ENCODE measurements around the gene CAMK4. TPM values are rescaled to one million over a fixed set of nuclear protein-coding genes. Genes with fewer than 3 reads are reported as not detected.

The CAMK4 gene
- total and polyA plus RNA-seq, 2 experiments from 2014 or later = 4.2 to 7.3 TPM

- TF ChIP-seq REST (IDR thresholded peaks at IDR 0.05; ENCODE audit: unreplicated experiment) (no peak), JUNB (IDR thresholded peaks at IDR 0.05; ENCODE audit: unreplicated experiment) (no peak), ETS1 (IDR thresholded peaks at IDR 0.05) (no peak), ZNF114 (CRISPR knock-in tag; IDR thresholded peaks at IDR 0.05) (no peak), CREB1 (CRISPR knock-in tag; IDR thresholded peaks at IDR 0.05; ENCODE audit: low read depth) (no peak), STAT1 (IDR thresholded peaks at IDR 0.05; ENCODE audit: unreplicated experiment) (no peak)
- TF ChIP-seq, protein P1, sequence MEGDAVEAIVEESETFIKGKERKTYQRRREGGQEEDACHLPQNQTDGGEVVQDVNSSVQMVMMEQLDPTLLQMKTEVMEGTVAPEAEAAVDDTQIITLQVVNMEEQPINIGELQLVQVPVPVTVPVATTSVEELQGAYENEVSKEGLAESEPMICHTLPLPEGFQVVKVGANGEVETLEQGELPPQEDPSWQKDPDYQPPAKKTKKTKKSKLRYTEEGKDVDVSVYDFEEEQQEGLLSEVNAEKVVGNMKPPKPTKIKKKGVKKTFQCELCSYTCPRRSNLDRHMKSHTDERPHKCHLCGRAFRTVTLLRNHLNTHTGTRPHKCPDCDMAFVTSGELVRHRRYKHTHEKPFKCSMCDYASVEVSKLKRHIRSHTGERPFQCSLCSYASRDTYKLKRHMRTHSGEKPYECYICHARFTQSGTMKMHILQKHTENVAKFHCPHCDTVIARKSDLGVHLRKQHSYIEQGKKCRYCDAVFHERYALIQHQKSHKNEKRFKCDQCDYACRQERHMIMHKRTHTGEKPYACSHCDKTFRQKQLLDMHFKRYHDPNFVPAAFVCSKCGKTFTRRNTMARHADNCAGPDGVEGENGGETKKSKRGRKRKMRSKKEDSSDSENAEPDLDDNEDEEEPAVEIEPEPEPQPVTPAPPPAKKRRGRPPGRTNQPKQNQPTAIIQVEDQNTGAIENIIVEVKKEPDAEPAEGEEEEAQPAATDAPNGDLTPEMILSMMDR (conservative IDR thresholded peaks at IDR 0.05; ENCODE audit: low read depth in 2 of 2) = no peak
These were observed 162.0 kb downstream of the CAMK4 start (continued) for GRCh38 chr5:111385970-111386831.

- DNase-seq (ENCODE audit: low spot score) = no peak
- Histone ChIP-seq H3F3A (replicated peaks; ENCODE audit: low read depth) (no peaks in the 10 kb centered on the region), H4K20me1 (replicated peaks; ENCODE audit: insufficient read depth) (no peaks in the 10 kb centered on the region), H3K79me2 (replicated peaks; ENCODE audit: insufficient read depth) (no peaks in the 10 kb centered on the region), H3K4me3 (no peak overlapping the region), H3K9me2 (ENCODE audit: insufficient read depth) (no peaks in the 10 kb centered on the region), H3K4me1 (ENCODE audit: insufficient read depth) (no peaks in the 10 kb centered on the region), H3K27ac (ENCODE audit: low read depth) (no peak overlapping the region), H3K36me3 (ENCODE audit: insufficient read depth) (no peaks in the 10 kb centered on the region), H3K4me2 (no peak overlapping the region), H2AFZ (no peak overlapping the region), H3K27me3 (ENCODE audit: insufficient read depth) (no peaks in the 10 kb centered on the region)
- no peak for TF ChIP-seq REST (IDR thresholded peaks at IDR 0.05; ENCODE audit: unreplicated experiment)
- TF ChIP-seq, protein P1 (conservative IDR thresholded peaks at IDR 0.05; ENCODE audit: low read depth in 2 of 2) = no peak
- H3K36me3 Mint-ChIP-seq (ENCODE audit: low read depth) = no peaks in the 10 kb centered on the region
- no peak overlapping the region for H3K27ac Mint-ChIP-seq
- H3K4me1 Mint-ChIP-seq = peaks cover 3% of the 10 kb centered on the region; the same call in 1 of the 3 replicates
- H3K9me3 Mint-ChIP-seq = no peaks in the 10 kb centered on the region
- ATAC-seq = no peak
- no peak overlapping the region for H3K4me3 Mint-ChIP-seq
- no peaks in the 10 kb centered on the region for H3K27me3 Mint-ChIP-seq (ENCODE audit: insufficient read depth, low read depth, poor library complexity)
These were observed 162.6 kb downstream of the CAMK4 start for GRCh38 chr5:111386832-111387162.
